ENCODE data around the gene GHDC. TPM values are rescaled to one million over a fixed set of nuclear protein-coding genes. Genes with fewer than 3 reads are reported as not detected.
"Not testable (repeated sequence)": the region's sequence is repeated elsewhere in the genome, so short reads cannot be mapped to it uniquely, and the experiment has no call there.

The GHDC gene
- total RNA-seq, 2 donors from 2014 or later, result 19.2 to 25.2 TPM

DNA sequence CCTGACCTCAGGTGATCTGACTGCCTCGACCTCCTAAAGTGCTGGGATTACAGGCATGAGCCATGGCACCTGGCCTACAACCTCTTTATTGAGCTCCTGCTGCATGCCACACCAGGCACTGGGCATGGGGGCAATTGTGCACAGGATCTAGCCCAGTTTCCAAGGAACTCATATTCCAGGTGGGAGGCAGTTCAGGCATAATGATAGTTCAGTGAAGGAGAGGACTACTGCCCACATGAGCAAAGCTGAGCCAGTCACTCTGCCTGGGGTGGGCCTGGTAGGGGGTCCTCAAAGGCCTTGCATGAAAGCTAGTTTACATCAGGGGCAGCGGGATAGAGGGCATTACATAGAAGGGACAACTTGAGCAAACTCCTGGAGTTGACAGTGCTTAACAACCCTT is 6.5 kb downstream of the GHDC start:
- intact Hi-C loops (cut with DNase I, micrococcal nuclease), result loop anchor here in 1 of 2 donors (10.0 kb wide), 1 partner anchor 63 kb away; the partner anchor contains the start of genes HSPB9 and KAT2A
- ATAC-seq (no peak), DNase-seq (no peak)

GRCh38 chr17:42186191-42186590 is 8.1 kb downstream of the GHDC start:
- DNase-seq, ATAC-seq: not testable (repeated sequence)
- intact Hi-C loops (cut with DNase I, micrococcal nuclease), result loop anchor here in 1 of 2 donors (10.0 kb wide), 1 partner anchor 61 kb away; the partner anchor contains the start of genes HSPB9 and KAT2A

DNA sequence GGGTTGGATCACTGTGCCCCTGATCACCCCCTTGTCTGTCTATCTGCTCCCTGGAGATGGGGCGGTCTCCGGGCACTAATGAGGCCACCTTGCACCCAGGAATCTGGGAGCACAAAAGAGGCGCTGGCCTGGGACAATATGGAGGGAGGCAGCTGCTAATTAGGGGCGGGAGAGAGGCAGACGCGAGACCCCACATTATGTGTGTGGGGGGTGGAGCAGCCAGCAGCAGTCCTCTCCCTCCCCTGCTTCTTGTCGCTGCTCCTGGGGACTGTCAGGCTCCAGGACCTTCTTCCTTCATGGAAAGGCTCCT is 8.7 kb downstream of the GHDC start:
- DNase-seq (no peak), ATAC-seq (no peak)
- intact Hi-C loops (cut with DNase I, micrococcal nuclease), result loop anchor here in 1 of 2 donors (10.0 kb wide), 1 partner anchor 61 kb away; the partner anchor contains the start of genes HSPB9 and KAT2A

DNA sequence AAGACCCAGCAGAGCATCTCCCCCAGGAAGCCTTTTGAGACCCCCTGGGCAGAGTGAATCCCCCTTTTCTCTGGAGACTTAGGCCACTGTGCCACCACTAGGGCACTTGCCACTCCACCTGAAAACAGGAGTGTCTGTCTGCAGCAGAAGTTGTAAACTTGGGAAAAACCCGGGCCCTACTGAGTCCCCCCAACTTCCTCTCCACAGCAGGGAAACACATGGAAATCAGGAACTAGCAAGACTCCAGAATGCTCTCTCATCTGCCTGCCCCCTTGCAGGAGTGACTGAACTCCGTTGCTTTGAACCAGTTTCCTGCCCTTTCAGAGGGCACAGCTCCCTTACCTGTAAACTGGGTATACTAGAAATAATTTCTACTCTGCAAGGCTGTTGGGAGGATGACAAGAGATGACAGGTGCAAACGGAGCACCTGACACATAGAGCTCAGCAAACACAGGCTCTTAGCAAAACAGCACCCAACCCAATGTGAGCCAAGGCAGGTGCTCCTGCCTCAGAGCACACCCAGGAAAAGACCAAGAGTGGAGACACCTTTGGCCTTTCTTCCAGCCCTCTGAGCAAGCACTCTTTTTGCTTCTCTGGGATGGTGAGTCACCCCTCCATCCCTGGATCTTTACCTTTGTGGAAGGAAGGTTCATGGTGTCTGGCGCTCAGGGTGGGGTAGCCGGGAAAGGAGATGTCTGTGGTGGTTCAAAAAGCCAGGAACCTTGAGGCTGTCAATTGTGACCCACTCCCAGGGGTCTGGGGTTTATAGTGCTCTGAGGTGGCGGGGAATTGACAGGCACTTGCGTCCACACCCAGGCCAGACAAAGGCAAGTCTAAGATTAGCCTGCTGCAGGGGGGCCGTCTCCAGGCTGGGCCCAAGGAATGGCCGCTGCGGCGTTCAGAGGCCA is 9.3 kb downstream of the GHDC start, which contains the start of gene HCRT:
TSS of gene HCRT (minus strand) at position 740 of the 908 bp plus-strand sequence. CDS start at position 653, 87 bp downstream.
- ATAC-seq, result peak; percentile 19
- DNase-seq, result no peak
- intact Hi-C loops (cut with DNase I, micrococcal nuclease), result loop anchor here in 1 of 2 donors (10.0 kb wide), 1 partner anchor 60 kb away; the partner anchor contains the start of genes HSPB9 and KAT2A

DNA sequence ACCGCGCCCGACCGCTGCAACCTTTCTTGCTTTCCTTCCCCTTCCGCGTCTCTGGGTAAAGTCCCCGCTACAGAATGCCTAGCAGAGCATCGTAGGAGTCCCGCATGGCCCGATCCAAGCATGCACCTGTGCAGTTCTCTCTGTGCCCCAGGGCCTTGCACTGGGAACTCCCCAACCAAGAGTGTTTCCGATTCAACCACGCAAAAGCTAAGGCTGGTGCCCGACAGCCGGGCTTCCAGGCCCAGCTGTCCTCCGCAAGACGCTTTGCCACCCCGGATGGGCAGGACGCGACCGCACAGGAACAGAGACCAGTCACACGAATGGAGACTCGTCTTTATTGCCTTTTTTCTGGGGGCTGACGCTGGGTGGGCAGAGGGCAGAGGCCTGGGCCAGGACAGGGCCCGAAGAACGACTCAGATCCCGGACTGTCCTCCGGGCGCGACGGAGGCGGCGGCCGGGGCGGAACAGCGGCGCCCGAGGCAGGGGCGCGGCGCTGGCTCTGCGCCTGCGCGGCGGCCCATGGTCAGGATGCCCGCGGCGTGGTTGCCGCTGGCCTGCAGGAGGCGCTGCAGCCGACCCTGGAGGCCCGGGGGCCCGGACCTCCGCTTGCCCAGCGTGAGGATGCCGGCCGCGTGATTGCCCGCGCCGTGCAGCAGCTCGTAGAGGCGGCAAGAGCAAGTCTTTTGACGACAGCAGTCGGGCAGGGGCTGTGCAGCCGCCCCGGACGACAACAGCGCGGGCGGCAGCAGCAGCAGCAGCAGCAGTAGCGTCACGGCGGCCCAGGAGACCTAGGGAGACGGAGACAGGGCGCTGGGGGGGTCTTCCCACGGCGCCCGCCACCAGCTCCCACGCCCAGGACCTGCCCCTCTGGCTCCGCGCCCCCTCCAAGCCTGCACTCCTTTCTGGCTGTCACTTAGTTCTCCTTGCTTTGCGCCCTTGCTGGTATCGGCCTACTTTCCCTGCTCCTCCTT is 10.3 kb downstream of the GHDC start:
- intact Hi-C loops (cut with DNase I, micrococcal nuclease), result loop anchor here in 1 of 2 donors (10.0 kb wide), 1 partner anchor 59 kb away; the partner anchor contains the start of genes HSPB9 and KAT2A
- ATAC-seq (peak; percentile 87), DNase-seq (peak; percentile 55 to 81)

- intact Hi-C loops (cut with DNase I, micrococcal nuclease), result loop anchor here in 1 of 2 donors (10.0 kb wide), 1 partner anchor 58 kb away; the partner anchor contains the start of genes HSPB9 and KAT2A
- DNase-seq, result no peak
- ATAC-seq, result peak; percentile 42
These were observed 11.2 kb downstream of the GHDC start for GRCh38 chr17:42182927-42183734.

DNA sequence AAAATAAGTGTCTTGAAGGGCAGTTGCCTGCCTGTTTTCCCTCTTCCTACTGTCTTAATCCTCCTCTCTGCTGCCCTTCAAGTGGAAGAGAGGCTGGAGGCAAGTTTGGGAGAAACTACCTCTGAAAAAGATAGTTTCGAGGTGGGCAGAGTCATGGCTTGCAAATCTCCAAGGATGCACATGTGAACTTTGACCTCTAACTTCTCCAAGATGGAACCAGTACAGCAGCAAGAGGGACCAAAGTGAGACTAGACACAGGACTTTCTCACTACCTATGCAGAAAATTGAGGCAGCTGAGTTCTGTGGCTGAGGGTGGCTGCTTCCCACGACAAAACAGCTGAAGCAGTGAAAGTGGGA is 12.5 kb downstream of the GHDC start:
- DNase-seq (no peak), ATAC-seq (no peak)
- intact Hi-C loops (cut with DNase I, micrococcal nuclease), result loop anchor here in 1 of 2 donors (10.0 kb wide), 1 partner anchor 57 kb away; the partner anchor contains the start of genes HSPB9 and KAT2A

- peak; percentile 49 for ATAC-seq
- intact Hi-C loops (cut with DNase I, micrococcal nuclease), result loop anchor here in 1 of 2 donors (10.0 kb wide), 1 partner anchor 56 kb away; the partner anchor contains the start of genes HSPB9 and KAT2A
- DNase-seq, result peak; percentile 70 to 80
These were observed 13.1 kb downstream of the GHDC start, which contains the start of gene KCNH4 for GRCh38 chr17:42180922-42181850. Gene KCNH4 (minus strand): TSS chr17:42181142. CDS start chr17:42180945, 197 bp downstream.

DNA sequence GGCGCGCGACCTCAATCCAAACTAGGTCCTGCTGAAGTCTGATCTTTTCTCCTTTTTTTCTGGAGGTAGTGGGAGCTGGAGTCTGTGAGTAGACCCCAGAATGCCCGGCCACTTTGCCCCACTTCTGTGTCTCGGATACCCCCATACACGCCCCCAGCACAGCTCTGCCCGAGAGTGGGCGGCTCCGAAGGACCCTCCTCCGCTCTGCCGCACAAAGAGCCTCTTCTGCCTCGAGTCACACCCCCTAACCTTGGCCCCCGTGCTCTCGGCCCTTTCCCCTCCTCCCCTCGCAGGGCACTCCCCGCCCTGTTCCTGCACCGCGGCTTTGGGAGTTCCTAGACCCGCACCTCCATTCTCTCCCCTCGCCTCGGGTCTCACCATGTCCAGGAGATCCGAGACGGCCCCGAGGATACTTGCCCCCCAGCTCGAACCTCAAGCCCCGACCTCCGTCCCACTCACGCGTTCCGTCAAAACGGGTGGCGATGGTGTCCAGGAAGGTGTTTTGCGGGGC is 13.8 kb downstream of the GHDC start:
- DNase-seq, result no peak
- intact Hi-C loops (cut with DNase I, micrococcal nuclease), result loop anchor here in 1 of 2 donors (10.0 kb wide), 1 partner anchor 56 kb away; the partner anchor contains the start of genes HSPB9 and KAT2A
- ATAC-seq, result no peak

- ATAC-seq (no peak), DNase-seq (peak in 1 of 2 donors; percentile 64)
- intact Hi-C loops (cut with DNase I, micrococcal nuclease), result loop anchor here in 1 of 2 donors (10.0 kb wide), 1 partner anchor 55 kb away; the partner anchor contains the start of genes HSPB9 and KAT2A
These were observed 14.3 kb downstream of the GHDC start for GRCh38 chr17:42179911-42180410.

GRCh38 chr17:42179335-42179734 is 15.0 kb downstream of the GHDC start:
- ATAC-seq (no peak), DNase-seq (no peak)
- intact Hi-C loops (cut with DNase I, micrococcal nuclease), result no loop called here

- ATAC-seq (no peak), DNase-seq (no peak)
- intact Hi-C loops (cut with DNase I, micrococcal nuclease), result no loop called here
These were observed 15.5 kb downstream of the GHDC start for GRCh38 chr17:42178817-42179216.

GRCh38 chr17:42177684-42178083 is 16.6 kb downstream of the GHDC start:
- ATAC-seq, result no peak
- DNase-seq, result no peak
- intact Hi-C loops (cut with DNase I, micrococcal nuclease), result no loop called here

- ATAC-seq, result no peak
- intact Hi-C loops (cut with DNase I, micrococcal nuclease), result no loop called here
These were observed 20.0 kb downstream of the GHDC start for GRCh38 chr17:42174126-42174783.

GRCh38 chr17:42171831-42172230 is 22.5 kb downstream of the GHDC start:
- no peak for DNase-seq
- no peak for ATAC-seq
- intact Hi-C loops (cut with DNase I, micrococcal nuclease), result no loop called here

More at GRCh38 chr17:42174126-42174783, 20.0 kb downstream of the GHDC start:
- DNase-seq, result no peak

- no peak for ATAC-seq
- intact Hi-C loops (cut with DNase I, micrococcal nuclease), result no loop called here
- no peak for DNase-seq
These were observed 24.9 kb downstream of the GHDC start for GRCh38 chr17:42169351-42169750.
